HEK293T (cell line): ENCODE measurements around the gene AGBL4.

Source experiments
- BHLHE40 ChIP-seq: fragments of 450-650 bp; IDR thresholded peaks from 2 replicates; pipeline ENCODE4 v1.6.1; 2016; ENCODE audit warnings: mild to moderate bottlenecking, moderate library complexity, borderline replicate concordance
- CTBP1 ChIP-seq: fragments of 450-650 bp; IDR thresholded peaks from 2 replicates; pipeline ENCODE4 v1.6.1; 2016; ENCODE audit warnings: borderline replicate concordance
- ELF4 ChIP-seq: fragments of 450-650 bp; IDR thresholded peaks from 2 replicates; pipeline ENCODE4 v1.6.1; 2017; ENCODE audit warnings: antibody characterized with exemption
- FOXA1 ChIP-seq: fragments of 450-650 bp; IDR thresholded peaks from 2 replicates; pipeline ENCODE4 v1.6.1; 2016; ENCODE audit warnings: mild to moderate bottlenecking
- FOXM1 ChIP-seq: fragments of 450-650 bp; IDR thresholded peaks from 2 replicates; pipeline ENCODE4 v1.6.1; 2017; ENCODE audit warnings: mild to moderate bottlenecking, borderline replicate concordance
- L3MBTL2 ChIP-seq: fragments of 450-650 bp; conservative IDR thresholded peaks from 2 replicates; pipeline ENCODE4 v1.6.1; 2016; ENCODE audit warnings: mild to moderate bottlenecking
- PKNOX1 ChIP-seq: fragments of 450-650 bp; IDR thresholded peaks from 2 replicates; pipeline ENCODE4 v1.6.1; 2016
- SP1 ChIP-seq: fragments of 450-650 bp; IDR thresholded peaks from 2 replicates; pipeline ENCODE4 v1.6.1; 2017
- SUZ12 ChIP-seq: fragments of 450-650 bp; IDR thresholded peaks from 2 replicates; pipeline ENCODE4 v1.6.1; 2016; ENCODE audit warnings: mild to moderate bottlenecking
- ZNF384 ChIP-seq: fragments of 450-650 bp; IDR thresholded peaks from 2 replicates; pipeline ENCODE4 v1.6.1; 2016

- no peak for TF ChIP-seq BHLHE40
- TF ChIP-seq FOXA1, result no peak
- TF ChIP-seq ELF4, result no peak
- no peak for TF ChIP-seq SUZ12
- TF ChIP-seq L3MBTL2, result no peak
- no peak for TF ChIP-seq CTBP1
- no peak for TF ChIP-seq FOXM1
- TF ChIP-seq SP1, result no peak
- no peak for TF ChIP-seq PKNOX1
- no peak for TF ChIP-seq ZNF384
Measured at GRCh38 chr1:48864913-48865312, 1158.8 kb downstream of the AGBL4 start.
